Choroid plexus epithelial cell (primary cell): ENCODE measurements around the gene SRRM3.

Experiments used
- DNase-seq: peaks from one replicate; pipeline ENCODE4 v3.0.0-alpha.2; 2010; ENCODE audit warnings: low read depth
- H3K4me3 ChIP-seq: 2 replicates; pipeline ENCODE4 v1.5.1; 2011; ENCODE audit warnings: low read depth, mild to moderate bottlenecking, control low read depth, low read length, moderate library complexity
- TF ChIP-seq, protein P1 (sequence below): conservative IDR thresholded peaks from 2 replicates; pipeline ENCODE4 v1.5.1; 2011; ENCODE audit warnings: low read depth, mild to moderate bottlenecking, control low read depth, inconsistent platforms, low read length, moderate library complexity

SRRM3 gene

DNA sequence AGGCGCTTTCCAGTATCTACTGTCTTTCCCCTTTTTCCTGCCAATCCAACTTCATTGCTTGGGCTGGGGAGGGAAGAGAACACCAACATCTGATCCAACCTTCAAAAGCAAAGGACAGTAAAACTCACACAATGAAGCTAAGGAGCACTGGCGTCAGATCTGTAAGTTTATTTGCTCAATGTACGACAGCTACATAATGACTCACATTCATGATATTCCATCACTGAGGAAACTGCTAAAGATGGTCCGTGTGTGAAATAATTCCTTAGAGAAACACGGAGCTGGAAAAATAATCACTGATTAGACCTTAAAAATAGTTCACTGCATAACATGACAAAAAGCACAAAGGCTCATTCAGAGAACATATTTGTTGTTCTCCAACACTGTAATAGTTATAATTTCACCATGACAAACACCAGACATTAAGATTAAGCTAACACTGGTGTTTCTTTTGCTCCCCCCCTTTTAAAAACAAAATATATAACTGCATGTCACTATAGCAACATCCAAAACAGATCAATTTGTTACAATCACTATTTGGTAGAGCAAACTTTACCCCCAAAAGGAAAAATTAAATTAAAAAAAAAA lies 125.0 kb downstream of the SRRM3 start:
- TF ChIP-seq, protein P1, sequence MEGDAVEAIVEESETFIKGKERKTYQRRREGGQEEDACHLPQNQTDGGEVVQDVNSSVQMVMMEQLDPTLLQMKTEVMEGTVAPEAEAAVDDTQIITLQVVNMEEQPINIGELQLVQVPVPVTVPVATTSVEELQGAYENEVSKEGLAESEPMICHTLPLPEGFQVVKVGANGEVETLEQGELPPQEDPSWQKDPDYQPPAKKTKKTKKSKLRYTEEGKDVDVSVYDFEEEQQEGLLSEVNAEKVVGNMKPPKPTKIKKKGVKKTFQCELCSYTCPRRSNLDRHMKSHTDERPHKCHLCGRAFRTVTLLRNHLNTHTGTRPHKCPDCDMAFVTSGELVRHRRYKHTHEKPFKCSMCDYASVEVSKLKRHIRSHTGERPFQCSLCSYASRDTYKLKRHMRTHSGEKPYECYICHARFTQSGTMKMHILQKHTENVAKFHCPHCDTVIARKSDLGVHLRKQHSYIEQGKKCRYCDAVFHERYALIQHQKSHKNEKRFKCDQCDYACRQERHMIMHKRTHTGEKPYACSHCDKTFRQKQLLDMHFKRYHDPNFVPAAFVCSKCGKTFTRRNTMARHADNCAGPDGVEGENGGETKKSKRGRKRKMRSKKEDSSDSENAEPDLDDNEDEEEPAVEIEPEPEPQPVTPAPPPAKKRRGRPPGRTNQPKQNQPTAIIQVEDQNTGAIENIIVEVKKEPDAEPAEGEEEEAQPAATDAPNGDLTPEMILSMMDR = no peak
- peak; percentile 81 for DNase-seq
- no peak overlapping the region for H3K4me3 ChIP-seq

DNA sequence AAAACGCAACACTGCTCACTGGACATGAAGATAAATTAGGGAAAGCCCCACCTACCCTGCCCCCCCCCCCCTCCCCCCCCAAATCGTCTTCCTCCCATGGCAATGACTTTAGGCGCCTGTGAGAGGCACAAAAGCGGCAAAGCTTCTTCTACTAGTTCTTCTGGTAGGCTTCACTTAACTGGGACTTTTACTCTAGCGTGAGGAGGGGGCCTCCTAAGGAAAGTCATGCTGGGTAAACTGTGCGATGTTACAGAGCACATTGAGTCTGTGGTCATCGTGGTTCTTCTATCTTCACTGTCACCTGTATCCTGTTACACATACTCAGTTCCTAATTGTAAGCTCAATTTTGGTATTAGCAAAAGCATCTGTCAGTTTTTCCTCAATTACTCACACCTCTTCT lies 125.9 kb downstream of the SRRM3 start:
- TF ChIP-seq, protein P1 = no peak
- no peak for DNase-seq
- H3K4me3 ChIP-seq = no peak overlapping the region

DNA sequence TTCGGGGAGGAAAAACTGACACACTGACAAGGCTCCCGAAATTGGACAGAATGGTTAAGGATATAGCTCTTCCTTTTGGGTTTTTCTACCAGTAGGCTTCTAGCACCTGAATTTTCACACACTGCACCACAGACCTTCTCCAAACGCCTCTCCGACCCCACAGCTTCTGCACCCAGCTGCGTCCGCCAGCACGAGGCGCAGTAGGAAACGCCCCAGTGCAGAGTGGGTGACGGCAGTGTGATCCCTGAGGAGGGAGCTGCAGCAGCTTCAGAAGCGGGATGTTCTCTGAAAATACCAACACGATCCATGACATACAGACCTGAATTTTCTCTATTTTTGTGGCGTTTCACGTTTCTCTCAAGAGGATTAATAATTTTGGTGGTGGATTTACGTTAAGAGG lies 126.7 kb downstream of the SRRM3 start:
- TF ChIP-seq, protein P1 = no peak
- H3K4me3 ChIP-seq = no peak overlapping the region
- DNase-seq = no peak

DNA sequence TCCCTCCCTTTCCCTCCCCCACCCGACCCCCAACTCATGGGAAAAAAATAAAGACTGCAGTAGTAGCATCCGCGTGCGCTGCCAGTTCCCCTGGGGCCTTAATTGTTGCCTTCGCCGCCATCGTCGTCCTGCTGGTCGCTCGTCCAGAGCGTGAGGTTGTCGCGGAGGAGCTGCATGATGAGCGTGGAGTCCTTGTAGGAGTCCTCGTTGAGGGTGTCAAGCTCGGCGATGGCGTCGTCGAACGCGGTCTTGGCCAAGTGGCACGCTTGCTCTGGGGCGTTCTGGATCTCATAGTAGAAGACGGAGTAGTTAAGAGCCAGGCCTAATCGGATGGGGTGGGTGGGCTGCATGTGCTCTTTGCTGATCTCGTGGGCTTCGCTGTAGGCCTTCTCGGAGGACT lies 127.8 kb downstream of the SRRM3 start:
- no peak overlapping the region for H3K4me3 ChIP-seq
- DNase-seq = no peak
- TF ChIP-seq, protein P1 = no peak

DNA sequence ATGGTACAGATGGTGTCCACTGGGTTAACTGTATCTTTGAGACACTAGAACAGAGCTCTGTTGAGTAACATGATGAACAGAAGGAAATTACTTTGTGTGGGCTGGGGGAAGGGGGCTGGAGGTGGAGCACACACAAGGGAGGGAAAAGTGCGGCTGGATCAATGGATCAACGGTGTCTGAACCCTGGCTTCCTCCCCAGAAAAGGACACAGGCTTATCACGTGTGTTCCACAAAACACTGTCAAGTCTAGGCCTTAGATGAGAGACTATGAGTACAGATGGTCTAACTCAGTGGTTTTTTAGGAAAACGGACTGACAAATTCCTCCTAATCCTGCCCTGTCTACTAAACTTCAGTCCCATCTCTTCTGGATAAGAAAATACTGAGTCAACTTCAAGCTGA lies 128.6 kb downstream of the SRRM3 start:
- no peak overlapping the region for H3K4me3 ChIP-seq
- no peak for DNase-seq
- TF ChIP-seq, protein P1 = no peak

DNA sequence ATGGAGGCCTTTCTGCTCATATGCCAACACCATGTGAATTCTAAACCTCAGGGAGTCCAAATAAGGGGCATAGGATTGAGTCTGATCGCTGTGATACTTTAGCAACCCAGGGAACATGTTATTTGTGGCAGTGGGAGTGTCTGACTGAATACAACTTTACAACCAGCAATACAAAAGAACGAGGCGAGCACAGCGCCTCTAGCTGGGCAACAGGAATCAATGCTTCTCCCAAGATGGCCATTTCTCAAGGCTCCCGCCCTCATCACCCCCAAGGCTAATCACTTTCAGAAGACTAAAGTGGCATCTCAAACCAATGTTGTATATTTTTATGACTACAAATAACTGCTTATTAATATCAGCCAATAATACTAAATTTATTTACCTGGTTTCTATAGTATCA lies 129.0 kb downstream of the SRRM3 start:
- DNase-seq = no peak
- H3K4me3 ChIP-seq = no peak overlapping the region
- TF ChIP-seq, protein P1 = peak; percentile 25

DNA sequence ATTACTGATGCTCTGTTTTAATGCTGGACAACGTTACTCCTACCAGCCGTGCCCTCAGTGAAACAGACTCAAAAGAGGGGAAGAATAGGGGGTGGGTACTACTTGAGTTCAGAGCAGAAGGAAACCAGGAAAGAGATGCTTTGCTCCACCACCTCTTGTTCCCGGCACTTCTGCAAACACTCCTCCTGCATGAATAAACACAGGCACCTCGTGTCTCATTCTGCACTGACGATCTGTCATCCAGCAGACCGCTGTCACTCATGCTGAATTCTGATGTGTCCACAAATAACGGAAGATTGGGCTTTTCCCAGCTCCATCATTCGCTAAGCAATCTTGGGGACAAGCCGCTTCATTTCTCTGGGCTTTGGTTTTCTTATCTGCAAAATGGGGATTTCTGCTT lies 130.4 kb downstream of the SRRM3 start:
- TF ChIP-seq, protein P1 = no peak
- H3K4me3 ChIP-seq = no peak overlapping the region
- DNase-seq = no peak
